Stimulated activated CD8-positive, alpha-beta memory T cell treated with anti-CD3 and anti-CD28 coated beads, Interleukin-2, amount 100 ng/mL, for 48 hours (primary cell): ENCODE data around the gene FGF9.

Experiments used
- DNase-seq, 2 donors: peaks; one replicate each; pipeline ENCODE4 v3.0.0-alpha.2; 2020; ENCODE audit warnings: low read depth in 2 of 2

Gene FGF9

GRCh38 chr13:21710163-21710562 lies 39.3 kb downstream of the FGF9 start:
- no peak for DNase-seq

GRCh38 chr13:21717817-21718216 lies 46.9 kb downstream of the FGF9 start:
- no peak for DNase-seq

- no peak for DNase-seq
Measured at GRCh38 chr13:21719463-21719862, 48.6 kb downstream of the FGF9 start.

GRCh38 chr13:21723807-21724505 lies 53.1 kb downstream of the FGF9 start:
- DNase-seq, result no peak

- no peak for DNase-seq
Measured at GRCh38 chr13:21730186-21730880, 59.5 kb downstream of the FGF9 start.

- no peak for DNase-seq
Measured at GRCh38 chr13:21733475-21734263, 62.8 kb downstream of the FGF9 start.

- no peak for DNase-seq
Measured at GRCh38 chr13:21734961-21735360, 64.1 kb downstream of the FGF9 start.

- DNase-seq, result no peak
Measured at GRCh38 chr13:21735701-21736401, 65.0 kb downstream of the FGF9 start.

GRCh38 chr13:21736926-21737325 lies 66.1 kb downstream of the FGF9 start:
- DNase-seq, result no peak

- no peak for DNase-seq
Measured at GRCh38 chr13:21738630-21739029, 67.8 kb downstream of the FGF9 start.

- DNase-seq, result no peak
Measured at GRCh38 chr13:21739771-21740170, 68.9 kb downstream of the FGF9 start.

- DNase-seq, result no peak
Measured at GRCh38 chr13:21741396-21741979, 70.6 kb downstream of the FGF9 start.

GRCh38 chr13:21742096-21742495 lies 71.2 kb downstream of the FGF9 start:
- DNase-seq, result no peak

- no peak for DNase-seq
Measured at GRCh38 chr13:21744149-21744548, 73.3 kb downstream of the FGF9 start.

- no peak for DNase-seq
Measured at GRCh38 chr13:21745307-21745706, 74.4 kb downstream of the FGF9 start.

- DNase-seq, result no peak
Measured at GRCh38 chr13:21747456-21747855, 76.6 kb downstream of the FGF9 start.

- no peak for DNase-seq
Measured at GRCh38 chr13:21748166-21748565, 77.3 kb downstream of the FGF9 start.

GRCh38 chr13:21749410-21749809 lies 78.5 kb downstream of the FGF9 start:
- DNase-seq, result no peak

- DNase-seq, result no peak
Measured at GRCh38 chr13:21752501-21752900, 81.6 kb downstream of the FGF9 start.

GRCh38 chr13:21753117-21753729 lies 82.3 kb downstream of the FGF9 start:
- no peak for DNase-seq
